Suprapubic skin (tissue), 4 donors: ENCODE data around the gene DLGAP4. TPM values are rescaled to one million over a fixed set of nuclear protein-coding genes. Genes with fewer than 3 reads are reported as not detected.

ENCODE experiments used
- DNase-seq, 2 donors: peaks; one replicate each; pipeline ENCODE4 v3.0.0-alpha.2; 2019; ENCODE audit warnings: low spot score in 2 of 2
- H3K27ac ChIP-seq: fragments of 200-600 bp; sonication (generic); one replicate; pipeline ENCODE4 v1.5.1; 2019
- H3K27me3 ChIP-seq: fragments of 200-600 bp; sonication (generic); one replicate; pipeline ENCODE4 v1.5.1; 2019
- H3K36me3 ChIP-seq: fragments of 200-600 bp; sonication (generic); one replicate; pipeline ENCODE4 v1.5.1; 2019
- H3K4me1 ChIP-seq: fragments of 200-600 bp; sonication (generic); one replicate; pipeline ENCODE4 v1.5.1; 2019
- H3K4me3 ChIP-seq: fragments of 200-600 bp; sonication (generic); one replicate; pipeline ENCODE4 v1.5.1; 2019; ENCODE audit warnings: mild to moderate bottlenecking
- H3K9me3 ChIP-seq: fragments of 200-600 bp; sonication (generic); one replicate; pipeline ENCODE4 v1.5.1; 2019
- EP300 ChIP-seq: sonication (generic); formaldehyde crosslinking; IDR thresholded peaks from one replicate; pipeline ENCODE4 v1.6.1; 2017; ENCODE audit warnings: antibody characterized with exemption
- POLR2A ChIP-seq, 2 donors: fragments of 450-650 bp; IDR thresholded peaks; one replicate each; pipeline ENCODE4 v1.6.1; 2017; ENCODE audit warnings: antibody characterized with exemption in 2 of 2, mild to moderate bottlenecking in 2 of 2, moderate library complexity in 2 of 2
- POLR2AphosphoS5 ChIP-seq, 3 donors: sonication (generic); formaldehyde crosslinking; IDR thresholded peaks; one replicate each; pipeline ENCODE4 v1.6.1; 2017; ENCODE audit warnings: antibody characterized with exemption in 3 of 3
- WGBS: methylation state at CpG from one replicate; pipeline ENCODE4 v1.1.5; 2018; 5-methylcytosine and 5-hydroxymethylcytosine counted together
- total RNA-seq, 4 donors: library from RNA; depleted of rRNA; stranded (reverse); fragments of >200 nt; gene quantifications; one replicate each; pipeline ENCODE4 v1.1.0, GENCODE V29; 2016
- TF ChIP-seq, protein P1 (sequence below), 2 donors: fragments of 200-600 bp in 1 of 2; fragments of 450-650 bp in 1 of 2; sonication (generic) in 1 of 2; IDR thresholded peaks; one replicate each; pipeline ENCODE4 v1.5.1; 2016 to 2019; ENCODE audit warnings: antibody characterized with exemption in 2 of 2, mild to moderate bottlenecking in 1 of 2, moderate library complexity in 1 of 2

Gene DLGAP4
- total RNA-seq, 4 donors from 2014 or later, result 69.5 to 120 (median 96.8) TPM

DNA sequence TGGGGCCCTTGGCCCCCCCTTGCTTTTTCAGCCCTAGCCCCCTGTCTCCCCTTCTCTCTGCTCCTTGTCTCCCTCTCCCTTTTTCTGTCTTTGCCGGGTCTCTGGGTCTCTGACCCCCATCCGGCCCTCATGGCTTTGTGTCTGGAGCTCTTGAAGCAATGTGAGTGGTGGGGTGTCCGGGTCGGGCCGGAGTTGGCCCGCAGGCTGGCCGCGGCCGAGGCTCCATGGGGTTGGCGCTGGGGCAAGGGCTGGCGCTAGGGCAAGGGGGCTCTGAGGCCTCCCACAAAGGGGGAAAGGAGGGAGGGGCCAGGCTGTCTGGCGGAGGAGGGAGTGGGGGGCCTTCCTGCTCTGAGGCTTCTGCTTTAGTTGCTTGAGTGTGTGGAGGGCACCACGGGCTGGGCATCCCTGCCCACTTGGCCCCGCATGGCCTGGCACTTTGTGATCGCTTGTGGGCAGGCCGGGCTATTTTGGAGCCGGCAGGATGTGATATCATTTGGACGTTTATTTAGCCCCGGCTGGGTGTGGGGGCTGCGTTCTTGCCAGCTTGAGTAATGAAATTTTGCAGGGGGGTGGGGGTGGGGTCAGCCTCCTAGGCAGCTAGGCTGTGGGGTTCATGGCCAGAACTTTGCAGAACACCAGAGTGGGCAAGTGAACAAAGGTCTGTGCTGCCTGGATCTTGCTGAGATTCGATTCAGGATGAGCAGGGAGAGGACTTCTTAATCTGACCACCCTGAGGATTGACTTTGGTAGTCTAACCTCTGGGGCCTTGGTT lies 156.5 kb downstream of the DLGAP4 start:
- peak in 1 of 2 donors; percentile 83 for DNase-seq
- TF ChIP-seq, protein P1, sequence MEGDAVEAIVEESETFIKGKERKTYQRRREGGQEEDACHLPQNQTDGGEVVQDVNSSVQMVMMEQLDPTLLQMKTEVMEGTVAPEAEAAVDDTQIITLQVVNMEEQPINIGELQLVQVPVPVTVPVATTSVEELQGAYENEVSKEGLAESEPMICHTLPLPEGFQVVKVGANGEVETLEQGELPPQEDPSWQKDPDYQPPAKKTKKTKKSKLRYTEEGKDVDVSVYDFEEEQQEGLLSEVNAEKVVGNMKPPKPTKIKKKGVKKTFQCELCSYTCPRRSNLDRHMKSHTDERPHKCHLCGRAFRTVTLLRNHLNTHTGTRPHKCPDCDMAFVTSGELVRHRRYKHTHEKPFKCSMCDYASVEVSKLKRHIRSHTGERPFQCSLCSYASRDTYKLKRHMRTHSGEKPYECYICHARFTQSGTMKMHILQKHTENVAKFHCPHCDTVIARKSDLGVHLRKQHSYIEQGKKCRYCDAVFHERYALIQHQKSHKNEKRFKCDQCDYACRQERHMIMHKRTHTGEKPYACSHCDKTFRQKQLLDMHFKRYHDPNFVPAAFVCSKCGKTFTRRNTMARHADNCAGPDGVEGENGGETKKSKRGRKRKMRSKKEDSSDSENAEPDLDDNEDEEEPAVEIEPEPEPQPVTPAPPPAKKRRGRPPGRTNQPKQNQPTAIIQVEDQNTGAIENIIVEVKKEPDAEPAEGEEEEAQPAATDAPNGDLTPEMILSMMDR (IDR thresholded peaks at IDR 0.05), result no peak
- peak in 1 of 3 donors; percentile 36 for TF ChIP-seq POLR2AphosphoS5 (IDR thresholded peaks at IDR 0.05)
- TF ChIP-seq POLR2A (IDR thresholded peaks at IDR 0.05), result peak in 1 of 2 donors; percentile 31
- TF ChIP-seq EP300, result no peak
- Histone ChIP-seq H3K9me3 (no peaks in the 10 kb centered on the region), H3K4me3 (peak overlapping the region; percentile 87), H3K27me3 (no peaks in the 10 kb centered on the region), H3K36me3 (no peaks in the 10 kb centered on the region), H3K4me1 (peaks cover 65% of the 10 kb centered on the region), H3K27ac (peak overlapping the region; percentile 97)
- WGBS, result 3% methylated on average over 12 of the region's 21 CpGs

DNA sequence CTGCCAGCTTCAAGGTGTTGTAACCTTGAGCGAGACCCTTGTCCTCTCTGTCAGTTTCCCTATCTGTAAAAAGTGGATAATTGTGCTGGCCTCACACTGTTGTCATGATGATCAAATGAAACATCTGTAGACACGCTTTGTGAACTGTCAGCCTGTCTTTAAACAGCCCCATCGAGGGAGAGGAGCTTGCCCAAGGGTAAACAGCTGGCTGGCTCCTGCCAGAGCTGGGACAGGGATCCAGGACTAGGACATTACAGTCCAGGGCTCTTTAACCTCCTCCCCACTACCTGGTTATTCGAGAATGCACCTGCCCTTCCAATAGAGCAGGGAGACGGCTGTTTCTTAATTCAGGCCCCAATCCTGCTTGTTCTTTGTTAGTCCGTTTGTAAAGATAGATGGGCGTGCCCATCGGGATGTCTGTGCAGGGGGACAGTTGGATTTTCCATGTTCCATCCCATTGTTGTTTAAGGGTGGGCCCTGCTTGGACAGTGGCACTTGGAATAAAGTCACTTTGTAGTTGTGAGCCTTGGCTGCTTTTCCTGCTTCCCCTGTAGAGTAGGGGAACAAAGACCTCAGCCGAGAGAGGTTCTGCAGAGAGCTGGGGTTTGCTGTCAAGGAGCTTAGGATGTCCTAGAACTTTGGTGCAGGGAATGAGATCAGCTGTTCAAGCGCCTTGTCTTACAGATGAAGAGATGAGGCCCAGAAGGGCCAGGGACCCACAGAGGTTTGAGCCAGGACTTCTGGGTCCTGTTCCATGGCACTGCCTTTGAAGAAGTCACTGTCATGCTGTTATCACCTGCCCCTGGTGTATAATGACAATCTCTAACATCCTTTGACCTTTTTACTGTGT lies 157.3 kb downstream of the DLGAP4 start:
- Histone ChIP-seq H3K27ac (peak overlapping the region; percentile 97), H3K36me3 (no peaks in the 10 kb centered on the region), H3K4me3 (peak overlapping the region; percentile 87), H3K27me3 (no peaks in the 10 kb centered on the region), H3K9me3 (no peaks in the 10 kb centered on the region), H3K4me1 (peaks cover 73% of the 10 kb centered on the region)
- no peak for TF ChIP-seq POLR2A (IDR thresholded peaks at IDR 0.05)
- TF ChIP-seq EP300, result no peak
- TF ChIP-seq, protein P1 (IDR thresholded peaks at IDR 0.05), result no peak
- TF ChIP-seq POLR2AphosphoS5 (IDR thresholded peaks at IDR 0.05), result no peak
- WGBS, result 26% methylated on average over 9 of the region's 10 CpGs
- DNase-seq, result no peak

DNA sequence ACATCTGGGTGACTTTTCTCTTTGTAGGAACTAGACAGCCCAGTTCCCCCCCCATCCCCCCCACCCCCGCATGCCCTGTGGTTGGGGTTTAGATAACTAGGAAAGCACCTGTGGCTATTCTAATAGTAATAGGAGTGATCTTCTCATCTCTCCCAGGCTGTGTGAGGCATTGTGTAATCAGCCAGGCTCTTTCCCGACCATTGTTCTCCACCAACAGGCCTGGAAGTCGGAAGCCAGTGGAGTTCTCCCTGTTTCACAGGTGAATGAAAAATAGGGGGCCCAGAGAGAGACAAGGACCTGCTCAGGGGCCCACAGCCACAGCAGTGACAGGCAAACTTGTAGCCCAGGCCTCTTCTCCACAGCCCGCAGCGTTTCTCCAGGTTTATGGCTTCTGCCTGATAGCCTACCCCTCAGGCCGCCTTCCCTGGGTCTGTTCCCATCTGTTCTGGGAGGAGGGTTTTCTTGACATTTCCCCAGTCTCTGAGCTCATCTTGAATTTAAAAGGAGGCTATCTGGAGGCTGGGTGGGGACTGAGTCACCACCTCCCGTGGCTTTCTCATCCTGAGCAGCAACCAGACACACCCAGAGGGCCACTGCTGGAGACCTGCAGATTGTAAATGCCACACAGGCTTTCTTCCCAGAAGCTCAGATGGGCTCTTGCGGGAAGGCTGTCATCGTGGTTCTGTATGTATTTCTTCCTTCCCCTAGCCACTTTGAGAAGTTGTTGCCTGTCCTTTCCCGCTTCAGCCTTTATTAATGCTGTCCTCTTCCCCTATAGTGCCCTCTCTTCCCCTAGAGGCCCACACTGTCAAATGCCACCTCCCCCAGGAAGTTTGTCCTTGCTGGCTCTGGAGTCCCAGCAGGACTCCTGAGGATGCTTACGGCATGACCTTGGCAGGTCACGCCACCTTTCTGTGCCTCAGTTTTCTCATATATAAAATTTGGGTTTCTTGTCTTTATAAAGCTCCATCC lies 159.3 kb downstream of the DLGAP4 start:
- 37% methylated on average over 12 of the region's 12 CpGs for WGBS
- Histone ChIP-seq H3K36me3 (no peaks in the 10 kb centered on the region), H3K27ac (peak overlapping the region; percentile 97), H3K27me3 (no peaks in the 10 kb centered on the region), H3K9me3 (no peaks in the 10 kb centered on the region), H3K4me3 (peak overlapping the region; percentile 10), H3K4me1 (peaks cover 84% of the 10 kb centered on the region)
- DNase-seq, result peak in 1 of 2 donors; percentile 84
- TF ChIP-seq, protein P1 (IDR thresholded peaks at IDR 0.05), result no peak
- TF ChIP-seq POLR2A (IDR thresholded peaks at IDR 0.05) (peak in 1 of 2 donors; percentile 45), POLR2AphosphoS5 (IDR thresholded peaks at IDR 0.05) (no peak)

DNA sequence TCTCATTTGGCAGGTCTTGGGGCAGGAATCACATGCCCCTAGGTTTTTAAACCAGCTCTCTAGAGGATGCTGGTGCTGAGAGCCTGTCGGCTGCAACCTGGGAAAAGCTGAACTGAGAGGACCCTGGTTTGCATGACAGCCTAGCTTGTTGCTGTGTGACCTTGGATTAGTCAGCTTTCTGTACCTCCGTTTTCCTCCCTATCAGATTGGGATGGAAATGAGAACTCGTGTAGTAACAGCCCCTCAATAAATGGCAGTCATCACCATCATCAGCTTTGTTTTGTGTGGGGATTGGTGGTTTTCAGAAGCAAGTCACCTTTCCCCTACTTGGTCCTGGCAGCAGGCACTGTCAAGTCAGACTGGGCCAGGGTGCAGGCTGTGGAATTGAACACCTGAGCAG lies 159.9 kb downstream of the DLGAP4 start:
- Histone ChIP-seq H3K27ac (peak overlapping the region; percentile 97), H3K36me3 (no peaks in the 10 kb centered on the region), H3K9me3 (no peaks in the 10 kb centered on the region), H3K27me3 (no peaks in the 10 kb centered on the region), H3K4me1 (peaks cover 85% of the 10 kb centered on the region), H3K4me3 (no peak overlapping the region)
- 38% methylated on average over 3 of the region's 3 CpGs for WGBS
- no peak for DNase-seq
- TF ChIP-seq POLR2A (IDR thresholded peaks at IDR 0.05) (no peak), POLR2AphosphoS5 (IDR thresholded peaks at IDR 0.05) (no peak), EP300 (no peak)
- TF ChIP-seq, protein P1 (IDR thresholded peaks at IDR 0.05), result no peak
